Activated T-cell treated with anti-CD3 and anti-CD28 coated beads, Interleukin-2, amount 50 U/mL, for 1 hour (primary cell): ENCODE results near the gene MYO15A.

Experiments used
- DNase-seq: peaks from one replicate; pipeline ENCODE4 v3.0.0-alpha.2; 2020

Gene MYO15A

DNA sequence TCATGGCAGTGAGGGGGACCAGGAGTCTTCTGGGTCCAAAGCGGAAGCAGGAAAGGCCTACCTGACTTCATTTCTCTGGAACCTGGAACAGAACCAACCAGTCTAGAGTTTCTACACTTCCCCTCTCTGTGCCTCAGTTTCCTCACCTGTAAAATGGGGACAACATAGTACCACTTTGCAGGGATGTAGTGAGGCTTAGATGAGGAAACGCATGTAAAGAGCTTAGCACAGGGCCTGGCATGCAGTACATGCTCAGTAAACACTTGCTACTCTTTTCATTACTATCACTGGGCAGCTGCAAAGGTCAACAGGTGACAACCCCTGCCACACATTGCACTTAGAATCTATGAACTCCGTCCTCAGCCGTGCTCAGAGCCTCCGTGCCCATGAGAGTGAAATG lies 24.2 kb downstream of the MYO15A start:
- no peak for DNase-seq

DNA sequence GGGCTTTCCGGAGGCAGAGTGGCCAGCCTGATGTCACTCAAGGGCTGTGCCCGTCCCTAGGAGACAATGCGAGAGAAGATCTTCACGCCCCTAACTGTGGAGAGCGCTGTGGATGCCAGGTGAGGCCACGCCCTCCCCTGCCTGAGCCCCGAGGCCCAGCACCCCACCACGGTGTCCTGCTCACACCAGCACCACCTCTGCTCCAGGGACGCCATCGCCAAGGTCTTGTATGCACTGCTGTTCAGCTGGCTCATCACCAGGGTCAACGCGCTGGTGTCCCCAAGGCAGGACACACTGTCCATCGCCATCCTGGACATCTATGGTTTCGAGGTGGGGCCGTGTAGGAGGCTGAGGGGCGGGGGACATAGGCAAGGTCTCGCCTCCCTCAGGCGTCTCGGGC lies 27.8 kb downstream of the MYO15A start:
- DNase-seq: no peak

DNA sequence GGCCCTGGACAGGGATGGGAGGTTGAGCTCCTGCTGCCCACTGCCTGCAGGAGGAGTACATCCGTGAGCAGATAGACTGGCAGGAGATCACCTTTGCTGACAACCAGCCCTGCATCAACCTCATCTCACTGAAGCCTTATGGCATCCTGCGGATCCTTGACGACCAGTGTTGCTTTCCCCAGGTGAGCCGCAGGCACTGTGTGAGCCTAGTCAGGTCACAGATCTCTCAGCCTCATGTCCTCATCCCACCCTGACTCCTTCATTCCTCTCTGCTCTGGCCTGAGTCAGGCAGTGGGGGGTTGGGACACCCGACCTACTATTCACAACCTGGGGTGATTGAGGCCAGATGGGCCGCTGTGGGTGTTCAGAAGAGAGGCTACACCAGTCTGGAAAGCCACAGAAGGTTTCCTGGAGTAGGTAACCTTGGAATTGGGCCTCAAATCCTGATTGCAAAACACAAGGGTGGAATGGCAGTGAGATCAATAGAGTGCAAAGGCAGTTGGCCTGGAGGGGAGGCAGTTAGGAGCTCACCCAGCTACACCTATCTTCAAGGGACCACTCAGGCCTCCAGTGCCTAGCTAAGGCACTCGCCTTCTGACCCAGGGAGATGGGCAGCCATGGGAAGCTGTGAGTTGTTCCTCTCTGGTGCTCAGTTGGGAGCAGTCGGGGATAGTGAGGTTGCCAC lies 29.7 kb downstream of the MYO15A start:
- no peak for DNase-seq

DNA sequence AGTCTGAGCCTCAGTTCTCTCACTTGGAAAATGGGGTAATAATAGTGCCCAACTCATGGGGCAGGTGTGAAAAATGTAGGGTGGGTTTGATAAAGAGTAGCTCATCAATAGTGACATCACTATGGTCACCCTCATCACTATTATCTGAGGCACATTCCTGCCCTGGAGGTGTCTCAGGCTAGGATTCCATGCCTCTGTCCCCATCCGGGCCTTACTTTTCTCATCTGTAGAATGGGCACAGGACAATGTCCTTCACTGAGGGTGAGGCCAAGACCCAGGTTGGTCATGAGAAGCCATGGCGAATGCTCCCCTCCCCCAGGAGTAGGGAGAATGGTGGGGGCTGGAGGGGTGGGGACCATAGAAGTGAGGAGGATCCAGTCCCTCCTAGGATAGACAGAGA lies 30.5 kb downstream of the MYO15A start:
- no peak for DNase-seq

DNA sequence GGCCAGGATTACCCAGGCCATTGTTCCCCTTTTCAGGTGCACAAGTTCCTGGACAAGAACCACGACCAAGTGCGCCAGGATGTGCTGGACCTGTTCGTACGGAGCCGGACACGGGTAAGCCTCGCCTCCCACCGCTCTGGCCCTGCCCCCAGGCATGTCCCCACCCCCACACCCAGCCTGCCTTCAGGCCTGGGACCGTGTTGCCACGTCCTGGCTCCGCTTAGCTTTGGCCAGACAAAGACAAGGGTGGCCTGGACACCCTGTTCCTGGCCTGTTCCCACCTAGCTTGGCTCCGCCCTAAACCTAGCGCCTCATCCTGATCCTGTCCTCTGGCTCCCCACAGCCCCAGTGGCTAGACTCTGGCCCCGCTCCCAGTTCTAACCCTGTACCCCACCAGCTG lies 30.9 kb downstream of the MYO15A start:
- DNase-seq: no peak

DNA sequence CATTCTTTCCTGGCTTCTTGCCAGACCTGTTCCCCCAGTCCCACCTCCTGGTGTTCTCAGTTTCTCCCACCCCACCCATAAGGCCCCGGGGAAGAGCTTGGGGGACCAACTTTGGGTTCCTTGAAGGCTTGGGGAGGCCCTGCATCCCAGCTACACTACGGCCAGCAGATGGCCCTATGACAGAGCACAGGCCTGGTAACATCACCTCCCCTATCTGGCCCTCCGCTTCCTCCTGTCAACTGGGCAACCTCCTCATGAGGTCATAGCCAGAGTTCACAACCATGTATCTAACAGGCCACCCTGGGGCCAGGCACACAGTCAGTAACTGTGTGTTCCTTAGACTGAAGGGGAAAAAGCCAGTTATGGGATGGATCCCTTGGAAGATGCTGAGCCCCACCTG lies 31.4 kb downstream of the MYO15A start:
- DNase-seq: no peak

DNA sequence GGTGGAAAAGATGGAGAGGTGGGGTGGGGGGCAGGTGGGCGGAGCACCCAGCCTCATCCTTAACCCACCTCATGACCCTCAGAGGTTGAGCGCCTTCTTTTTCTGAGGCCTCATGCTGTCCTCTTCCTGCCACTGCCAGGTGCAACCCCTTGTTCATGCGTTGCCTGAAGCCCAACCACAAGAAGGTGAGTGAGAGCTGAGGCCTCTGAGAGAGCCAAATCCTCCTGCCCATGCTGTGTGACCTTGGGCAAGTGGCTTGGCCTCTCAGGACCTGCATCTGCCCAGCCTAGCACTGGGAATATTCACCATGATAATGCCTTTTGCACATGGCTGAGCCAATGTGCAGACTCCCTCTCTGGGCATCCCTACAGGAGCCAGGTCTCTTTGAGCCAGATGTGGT lies 32.1 kb downstream of the MYO15A start:
- no peak for DNase-seq

DNA sequence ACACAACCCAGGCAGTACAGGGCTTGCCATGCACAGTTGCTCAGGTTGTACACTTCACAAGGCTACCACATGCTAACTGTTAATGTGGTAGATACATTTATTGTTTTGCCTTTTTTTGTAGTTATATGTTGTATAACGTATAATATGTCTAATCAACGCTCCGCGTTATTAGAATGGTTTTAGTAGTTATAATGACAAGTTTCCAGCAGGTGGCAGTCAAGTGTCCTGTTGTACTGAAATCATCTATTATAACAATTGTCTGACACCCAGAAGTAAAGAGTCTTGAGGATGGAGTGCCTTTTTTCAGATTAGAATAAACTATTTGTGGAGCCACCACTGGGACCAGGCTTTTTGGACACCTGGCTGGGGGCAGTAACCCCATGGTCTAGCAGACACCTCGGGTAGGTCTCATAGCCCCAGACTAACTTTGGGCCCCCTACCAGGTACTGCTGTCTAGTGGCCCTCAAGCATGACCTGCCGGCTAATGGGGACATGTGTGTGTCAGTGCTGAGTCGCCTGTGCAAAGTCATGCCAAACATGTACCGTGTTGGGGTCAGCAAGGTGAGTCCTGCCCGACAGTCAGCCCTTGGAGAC lies 32.8 kb downstream of the MYO15A start:
- no peak for DNase-seq

DNA sequence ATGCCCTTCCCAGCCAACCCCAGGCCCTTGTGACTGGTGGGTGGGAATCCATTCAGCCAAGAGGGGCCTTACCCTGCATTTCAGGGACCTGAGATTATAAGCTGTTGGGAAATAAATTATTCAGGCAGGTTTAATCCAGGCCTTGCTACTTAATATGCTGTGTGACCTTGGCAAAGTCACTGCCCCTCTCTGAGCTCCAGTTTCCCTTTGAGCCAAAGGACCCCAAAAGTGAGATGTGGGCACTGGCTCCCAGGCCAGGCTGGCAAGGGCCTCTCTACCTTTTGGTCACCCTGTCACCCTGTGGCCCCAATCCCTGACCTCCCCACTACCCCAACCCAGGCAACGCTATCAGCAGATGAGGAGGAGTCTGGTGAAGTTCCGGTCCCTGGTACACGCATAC lies 33.9 kb downstream of the MYO15A start:
- no peak for DNase-seq

DNA sequence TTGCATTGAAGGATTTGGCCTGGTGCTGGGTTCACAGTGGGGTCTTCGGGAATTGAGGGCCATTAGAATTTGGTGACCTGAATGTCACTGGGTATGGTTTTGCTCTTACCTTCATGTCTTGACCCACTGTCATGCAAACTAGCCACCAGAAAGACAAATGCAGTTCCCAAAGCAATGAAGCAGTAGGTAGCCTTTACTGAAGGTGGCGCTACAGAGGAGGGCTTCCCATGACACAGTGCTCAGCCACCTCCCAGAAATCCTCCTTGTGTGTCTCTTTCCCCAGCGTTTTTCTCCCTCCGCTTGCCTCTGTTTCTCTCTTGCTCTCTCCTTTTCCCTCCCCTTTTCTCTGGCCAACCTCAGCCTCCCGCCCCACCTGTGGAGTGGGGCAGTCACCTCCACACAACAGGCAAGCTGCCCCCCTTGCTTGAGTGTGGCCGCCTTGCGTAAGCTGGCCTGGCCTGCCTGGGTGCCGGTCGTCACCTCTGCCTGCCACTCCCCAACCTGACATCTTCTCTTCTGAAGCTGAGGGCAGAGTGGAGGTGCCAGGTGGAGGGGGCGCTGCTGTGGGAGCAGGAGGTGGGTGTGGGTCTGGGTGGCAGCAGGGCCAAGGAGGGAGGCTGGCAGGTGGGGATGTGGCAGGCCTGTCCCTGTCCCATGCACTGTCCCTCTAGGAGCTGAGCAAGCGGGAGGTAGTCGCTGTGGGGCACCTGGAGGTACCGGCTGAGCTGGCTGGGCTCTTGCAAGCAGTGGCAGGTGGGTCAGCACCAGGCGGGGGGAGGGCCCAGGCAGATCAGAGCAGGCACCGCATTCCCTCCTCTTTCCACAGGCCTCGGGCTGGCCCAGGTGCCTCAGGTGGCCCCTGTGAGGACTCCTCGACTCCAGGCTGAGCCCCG lies 34.7 kb downstream of the MYO15A start:
- no peak for DNase-seq

DNA sequence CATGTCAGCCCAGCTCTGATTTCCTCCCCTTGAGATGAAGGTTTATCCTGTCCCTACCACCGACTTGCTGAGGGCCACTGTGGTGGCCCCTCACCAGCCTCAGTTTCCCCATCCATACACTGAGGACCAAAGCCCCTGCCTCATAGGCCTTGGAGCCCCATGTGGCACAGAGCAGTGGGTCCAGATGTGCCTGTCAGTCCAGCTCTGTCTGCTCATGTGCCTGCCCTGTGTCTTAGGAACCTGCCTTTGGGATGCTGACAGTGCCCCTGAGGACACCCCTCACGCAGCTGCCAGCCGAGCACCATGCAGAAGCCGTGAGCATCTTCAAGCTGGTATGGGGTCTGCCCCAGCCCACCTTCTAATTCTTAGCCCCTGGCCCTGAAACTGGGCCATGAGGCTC lies 35.7 kb downstream of the MYO15A start:
- no peak for DNase-seq

DNA sequence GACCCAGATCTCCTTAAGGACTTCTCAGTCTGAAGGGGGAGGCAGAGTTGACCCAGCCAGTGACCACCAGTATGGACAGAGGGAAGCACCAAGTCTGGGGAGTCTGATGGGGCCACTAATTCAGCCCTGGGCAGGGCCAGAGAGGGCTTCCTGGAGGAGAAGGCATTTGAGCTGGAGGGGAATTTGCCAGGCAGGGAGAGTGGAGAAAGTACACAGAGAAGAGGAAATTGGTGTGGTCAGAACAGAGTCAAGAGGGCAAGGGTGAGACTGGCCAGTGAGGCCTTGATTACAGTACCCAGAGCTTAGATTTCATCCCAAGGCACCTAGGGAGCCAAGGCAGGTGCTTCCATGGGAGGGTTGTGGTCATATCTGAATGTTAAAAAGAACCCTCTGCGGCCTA lies 36.3 kb downstream of the MYO15A start:
- no peak for DNase-seq

DNA sequence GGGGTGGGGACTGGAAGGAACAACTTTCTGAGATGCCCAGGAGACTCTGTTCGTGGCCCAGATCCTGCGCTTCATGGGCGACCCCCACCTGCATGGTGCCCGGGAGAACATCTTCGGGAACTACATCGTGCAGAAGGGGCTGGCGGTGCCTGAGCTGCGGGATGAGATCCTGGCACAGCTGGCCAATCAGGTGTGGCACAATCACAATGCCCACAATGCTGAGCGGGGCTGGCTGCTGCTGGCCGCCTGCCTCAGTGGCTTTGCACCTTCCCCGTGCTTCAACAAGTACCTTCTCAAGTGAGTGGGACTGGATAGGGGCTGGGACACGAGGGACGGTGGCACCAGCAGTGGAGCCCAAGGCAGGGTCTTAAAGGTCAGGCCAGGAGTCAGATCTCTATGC lies 37.3 kb downstream of the MYO15A start:
- no peak for DNase-seq

DNA sequence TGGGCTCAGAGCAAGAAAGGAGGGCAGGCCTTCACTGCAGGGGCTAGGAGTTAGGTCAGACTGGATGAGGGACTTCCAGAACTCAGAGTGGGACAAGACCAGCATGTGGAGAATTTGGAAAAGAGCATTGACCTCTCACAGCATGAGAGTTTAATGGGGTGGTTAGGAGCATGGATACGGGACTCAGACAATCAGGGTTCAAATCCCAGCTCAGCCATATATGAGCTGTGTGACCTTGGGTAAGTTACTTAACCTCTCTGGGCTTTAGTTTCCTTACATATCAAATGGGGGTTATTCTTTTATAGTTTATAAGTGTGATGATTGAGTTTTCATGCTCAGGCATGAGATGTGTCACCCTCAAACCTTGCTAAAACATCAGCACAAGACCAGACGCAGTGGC lies 37.7 kb downstream of the MYO15A start:
- DNase-seq: no peak

DNA sequence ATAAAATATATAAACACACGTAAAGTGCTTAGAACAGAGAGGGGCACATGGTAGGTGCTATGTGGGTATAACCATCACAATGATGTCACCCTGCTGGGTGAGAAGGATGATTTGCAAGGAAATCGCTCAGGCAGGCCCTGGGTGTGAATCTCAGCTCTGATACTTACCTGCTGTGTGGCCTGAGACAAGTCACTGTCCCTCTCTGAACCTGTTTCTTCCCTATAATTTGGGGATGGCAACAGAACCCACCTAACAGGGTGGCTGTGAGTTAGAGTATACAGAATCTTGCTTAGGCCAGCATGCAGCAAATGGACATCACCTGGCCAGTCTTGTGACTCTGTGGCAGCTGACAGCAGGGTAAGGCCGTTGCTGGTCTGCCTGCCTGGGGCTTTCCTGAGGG lies 38.4 kb downstream of the MYO15A start:
- no peak for DNase-seq

DNA sequence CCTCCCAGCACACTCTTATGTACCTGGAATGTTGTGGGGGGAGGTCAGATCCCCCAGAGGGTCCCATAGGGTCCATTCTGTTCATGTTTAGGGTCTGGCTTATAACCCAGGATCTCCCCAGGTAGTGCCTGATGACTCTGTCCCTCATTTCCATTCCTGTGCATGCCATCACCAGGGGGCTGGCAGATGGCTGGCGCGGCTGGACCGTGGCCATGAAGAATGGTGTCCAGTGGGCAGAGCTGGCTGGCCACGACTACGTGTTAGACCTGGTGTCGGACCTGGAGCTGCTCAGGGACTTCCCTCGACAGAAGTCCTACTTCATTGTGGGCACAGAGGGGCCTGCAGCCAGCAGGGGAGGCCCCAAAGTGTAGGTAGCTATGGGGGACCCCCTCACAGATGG lies 40.0 kb downstream of the MYO15A start:
- no peak for DNase-seq

DNA sequence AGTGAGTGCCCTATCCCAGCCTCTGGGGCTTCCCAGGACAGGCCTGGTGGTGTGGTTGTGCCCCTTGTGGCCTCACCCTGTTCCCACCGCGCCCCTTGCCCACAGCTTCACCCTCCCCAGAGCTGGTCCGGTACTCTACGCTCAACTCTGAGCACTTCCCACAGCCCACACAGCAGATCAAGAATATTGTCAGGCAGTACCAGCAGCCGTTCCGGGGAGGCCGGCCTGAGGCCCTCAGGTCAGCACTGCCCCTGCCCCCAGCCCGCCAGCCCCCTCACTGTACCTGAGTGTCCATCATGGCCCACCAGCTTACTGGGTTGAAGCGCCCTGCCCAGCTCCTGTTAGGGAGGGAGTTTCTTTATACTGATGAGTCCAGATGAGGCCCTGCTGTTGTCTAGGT lies 42.7 kb downstream of the MYO15A start:
- DNase-seq: no peak

DNA sequence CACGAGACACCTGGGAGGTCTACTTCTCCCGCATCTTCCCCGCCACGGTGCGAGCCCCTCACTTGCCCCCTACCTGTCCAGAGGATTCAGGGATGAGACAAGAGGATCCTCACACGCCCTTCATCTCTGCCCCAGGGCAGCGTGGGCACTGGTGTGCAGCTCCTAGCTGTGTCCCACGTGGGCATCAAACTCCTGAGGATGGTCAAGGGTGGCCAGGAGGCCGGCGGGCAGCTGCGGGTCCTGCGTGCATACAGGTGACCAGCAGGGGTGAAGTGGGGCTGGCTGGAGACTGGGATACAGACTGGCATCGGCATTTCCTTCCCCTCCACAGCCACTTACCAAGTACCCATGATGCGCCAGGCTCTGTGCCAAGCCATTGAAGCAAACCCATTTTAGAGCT lies 46.6 kb downstream of the MYO15A start:
- no peak for DNase-seq

DNA sequence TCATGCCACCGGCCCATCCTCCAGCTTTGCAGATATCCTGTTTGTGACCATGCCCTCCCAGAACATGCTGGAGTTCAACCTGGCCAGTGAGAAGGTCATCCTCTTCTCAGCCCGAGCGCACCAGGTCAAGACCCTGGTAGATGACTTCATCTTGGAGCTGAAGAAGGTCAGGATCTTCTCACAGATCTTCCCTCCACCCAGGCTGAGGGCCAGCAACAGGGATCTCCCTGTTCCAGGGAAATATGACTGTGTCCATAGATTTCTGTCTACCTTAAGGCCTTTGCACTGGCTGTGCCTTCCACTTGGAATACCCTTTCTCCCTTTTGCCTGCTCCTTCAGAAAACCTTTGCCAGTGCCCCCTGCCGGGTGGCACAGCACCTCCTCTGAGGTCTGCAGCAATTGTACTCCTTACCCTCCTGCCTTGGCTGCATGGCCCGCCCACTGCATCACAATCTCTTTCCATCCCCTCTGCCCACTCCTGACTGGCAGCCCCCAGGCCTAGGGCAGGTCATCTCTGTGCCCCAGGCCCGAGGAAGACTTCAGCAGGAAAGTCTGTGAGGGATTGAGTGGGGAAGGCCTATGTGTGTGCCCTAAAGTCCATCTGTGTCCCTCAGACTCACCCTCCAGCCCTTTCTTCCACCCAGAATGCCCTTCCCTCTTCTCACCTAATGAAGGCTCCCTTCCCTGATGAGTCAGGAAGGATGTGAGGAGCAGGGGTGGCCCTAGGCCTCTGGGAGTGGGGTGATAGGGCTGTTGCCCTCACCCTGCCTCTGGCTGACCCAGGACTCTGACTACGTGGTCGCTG lies 47.8 kb downstream of the MYO15A start:
- DNase-seq: no peak

DNA sequence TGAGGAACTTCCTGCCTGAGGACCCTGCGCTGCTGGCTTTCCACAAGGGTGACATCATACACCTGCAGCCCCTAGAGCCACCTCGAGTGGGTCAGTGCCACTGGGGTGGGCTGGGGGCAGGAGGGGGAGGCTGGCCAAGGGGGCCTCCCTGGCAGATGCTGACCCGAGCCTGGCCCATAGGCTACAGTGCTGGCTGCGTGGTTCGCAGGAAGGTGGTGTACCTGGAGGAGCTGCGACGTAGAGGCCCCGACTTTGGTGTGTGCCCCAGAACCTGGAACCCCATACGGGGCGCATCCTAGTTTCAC lies 48.4 kb downstream of the MYO15A start:
- DNase-seq: no peak

DNA sequence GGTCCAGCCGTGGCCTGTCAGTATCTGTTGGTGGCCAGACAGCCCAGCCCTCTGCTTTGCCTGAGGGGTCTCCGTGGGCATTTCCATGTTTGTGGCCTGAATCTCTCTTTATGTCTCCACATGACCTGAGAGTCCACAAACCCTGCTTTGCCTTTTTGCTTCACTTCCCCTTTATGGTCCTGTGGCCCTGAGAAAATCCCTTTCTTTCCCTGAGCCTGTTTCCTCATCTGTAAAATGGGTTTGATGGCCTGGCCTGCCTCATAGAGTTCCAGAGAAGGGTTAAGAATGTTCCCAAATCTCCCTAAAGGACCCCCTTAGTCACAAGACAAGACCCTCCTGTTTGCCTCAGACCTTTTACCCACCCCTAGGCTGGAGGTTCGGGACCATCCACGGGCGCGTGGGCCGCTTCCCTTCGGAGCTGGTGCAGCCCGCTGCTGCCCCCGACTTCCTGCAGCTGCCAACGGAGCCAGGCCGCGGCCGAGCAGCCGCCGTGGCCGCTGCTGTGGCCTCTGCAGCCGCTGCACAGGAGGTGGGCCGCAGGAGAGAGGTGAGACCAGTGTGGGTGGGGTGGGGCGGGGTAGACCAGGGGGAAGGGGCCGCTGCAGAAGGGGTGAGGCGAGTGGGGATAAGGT lies 48.9 kb downstream of the MYO15A start:
- no peak for DNase-seq

DNA sequence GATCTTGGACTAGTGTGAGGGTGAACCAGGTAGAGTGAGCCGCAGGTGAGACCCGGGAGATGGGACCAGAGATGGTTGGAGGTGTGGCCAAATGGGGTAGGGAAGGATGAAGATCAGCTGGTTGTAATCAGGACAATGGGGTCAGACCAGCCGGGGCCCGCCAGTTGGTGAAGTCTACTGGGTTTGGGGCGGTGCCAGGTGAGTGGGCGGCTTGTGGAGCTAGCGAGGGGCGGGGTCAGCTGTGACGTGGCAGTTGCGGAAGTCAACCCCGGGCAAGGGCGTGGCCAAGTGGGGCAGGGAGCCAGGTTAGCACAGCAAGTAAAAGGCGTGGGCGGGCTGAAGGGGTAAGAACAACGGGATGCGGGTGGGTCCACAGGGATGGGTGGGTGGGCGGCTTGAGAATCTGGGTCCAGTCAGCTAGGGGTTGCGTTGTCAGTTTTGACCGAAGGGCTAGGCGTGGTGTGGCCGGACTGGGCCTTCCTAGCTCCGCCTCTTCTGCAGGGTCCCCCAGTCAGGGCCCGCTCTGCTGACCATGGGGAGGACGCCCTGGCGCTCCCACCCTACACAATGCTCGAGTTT lies 49.6 kb downstream of the MYO15A start:
- peak; percentile 94 for DNase-seq
